Activated naive CD8-positive, alpha-beta T cell treated with anti-CD3 and anti-CD28 coated beads, Interleukin-2, amount 10 ng/mL, durations not matched to agents 7 days and 5 days (primary cell): ENCODE results near the gene SIPA1. TPM values are rescaled to one million over a fixed set of nuclear protein-coding genes. Genes with fewer than 3 reads are reported as not detected.

Source experiments
- ATAC-seq: fragments of 150-1000 bp; cut with Tn5 transposase; one replicate; pipeline ENCODE4 v1.10.0; 2021; ENCODE audit warnings: low read depth, moderate library complexity
- POLR2A ChIA-PET: fragments of 350-600 bp; sonication (Branson Sonifier 250); formaldehyde crosslinking; loops from one replicate; lab custom pipeline; 2021; ENCODE audit warnings: antibody characterized with exemption; lab: Charles Lee
- DNase-seq: peaks from one replicate; pipeline ENCODE4 v3.0.0; 2021
- H3K27ac Mint-ChIP-seq: one replicate; pipeline ENCODE4 v1.8.0; 2022; ENCODE audit warnings: mild to moderate bottlenecking, mixed read lengths
- H3K27me3 Mint-ChIP-seq: one replicate; pipeline ENCODE4 v1.8.0; 2022; ENCODE audit warnings: mild to moderate bottlenecking, moderate library complexity, mixed read lengths
- H3K36me3 Mint-ChIP-seq: one replicate; pipeline ENCODE4 v1.8.0; 2021; ENCODE audit warnings: mild to moderate bottlenecking, mixed read lengths
- H3K4me1 Mint-ChIP-seq: one replicate; pipeline ENCODE4 v1.8.0; 2021; ENCODE audit warnings: mixed read lengths
- H3K4me3 Mint-ChIP-seq: one replicate; pipeline ENCODE4 v1.8.0; 2022; ENCODE audit warnings: mild to moderate bottlenecking, moderate library complexity, mixed read lengths
- H3K9me3 Mint-ChIP-seq: one replicate; pipeline ENCODE4 v1.8.0; 2021; ENCODE audit warnings: mixed read lengths
- total RNA-seq, 2 experiments: library from RNA; stranded (reverse); gene quantifications; one replicate each; pipeline ENCODE4 v1.2.3, GENCODE V29; 2021

SIPA1 gene
- total RNA-seq, 2 experiments from 2014 or later, result 245 to 266 TPM

- H3K4me1 Mint-ChIP-seq, result peaks cover 28% of the 10 kb centered on the region
- DNase-seq, result no peak
- peak overlapping the region; percentile 96 for H3K4me3 Mint-ChIP-seq
- peaks cover 11% of the 10 kb centered on the region for H3K36me3 Mint-ChIP-seq
- no peaks in the 10 kb centered on the region for H3K27me3 Mint-ChIP-seq
- POLR2A ChIA-PET, result interaction anchor here (0.5 to 2.8 kb wide), 10 partner anchors 9 to 247 kb away, joined by 3 to 13 read pairs (median 4); partner anchors contain the start of genes RELA and ZNRD2
- no peak for ATAC-seq
- H3K9me3 Mint-ChIP-seq, result no peaks in the 10 kb centered on the region
- H3K27ac Mint-ChIP-seq, result peak overlapping the region; percentile 90
Measured at GRCh38 chr11:65612691-65613090, 25.2 kb upstream of the SIPA1 start.

- no peak for ATAC-seq
- H3K4me3 Mint-ChIP-seq, result peak overlapping the region; percentile 96
- POLR2A ChIA-PET, result interaction anchor here (0.5 to 4.6 kb wide), 13 partner anchors 9 to 246 kb away, joined by 3 to 25 read pairs (median 5); partner anchors contain the start of genes FAM89B, RELA and ZNRD2
- H3K4me1 Mint-ChIP-seq, result peaks cover 28% of the 10 kb centered on the region
- no peak for DNase-seq
- H3K27me3 Mint-ChIP-seq, result no peaks in the 10 kb centered on the region
- H3K9me3 Mint-ChIP-seq, result no peaks in the 10 kb centered on the region
- H3K36me3 Mint-ChIP-seq, result peaks cover 11% of the 10 kb centered on the region
- peak overlapping the region; percentile 96 for H3K27ac Mint-ChIP-seq
Measured at GRCh38 chr11:65613091-65613928, 24.6 kb upstream of the SIPA1 start.

- DNase-seq (peak; percentile 97), ATAC-seq (peak; percentile 85)
- Mint-ChIP-seq H3K4me3 (peak within 1 kb of the TSS; percentile 97), H3K27ac (peak within 1 kb of the TSS; percentile 96), H3K27me3 (no peaks in the 10 kb centered on the region), H3K36me3 (peaks cover 12% of the 10 kb centered on the region), H3K9me3 (no peaks in the 10 kb centered on the region), H3K4me1 (peaks cover 22% of the 10 kb centered on the region)
- POLR2A ChIA-PET, result interaction anchor here (0.5 to 4.6 kb wide), 32 partner anchors 10 to 1786 kb away, joined by 3 to 36 read pairs (median 5); partner anchors contain the start of genes BANF1, CCDC85B, EHBP1L1 and EIF1AD
Measured at GRCh38 chr11:65615229-65615949, 22.5 kb upstream of the SIPA1 start, which contains the start of gene PCNX3. Gene PCNX3 (plus strand): TSS chr11:65615776. CDS start chr11:65616312, 536 bp downstream.

GRCh38 chr11:65615950-65616574 is 21.8 kb upstream of the SIPA1 start:
- POLR2A ChIA-PET, result interaction anchor here (0.7 to 4.6 kb wide), 22 partner anchors 9 to 436 kb away, joined by 3 to 36 read pairs (median 6); partner anchors contain the start of genes BANF1, CCDC85B, EHBP1L1 and EIF1AD
- Mint-ChIP-seq H3K4me1 (peaks cover 21% of the 10 kb centered on the region), H3K9me3 (no peaks in the 10 kb centered on the region), H3K4me3 (peak overlapping the region; percentile 97), H3K36me3 (peaks cover 13% of the 10 kb centered on the region), H3K27me3 (no peaks in the 10 kb centered on the region), H3K27ac (peak overlapping the region; percentile 96)
- no peak for ATAC-seq
- no peak for DNase-seq

- POLR2A ChIA-PET, result interaction anchor here (0.7 to 4.6 kb wide), 9 partner anchors 9 to 242 kb away, joined by 3 to 25 read pairs (median 4); partner anchors contain the start of genes EHBP1L1, FAM89B and SIPA1
- DNase-seq, result no peak
- no peaks in the 10 kb centered on the region for H3K27me3 Mint-ChIP-seq
Measured at GRCh38 chr11:65616575-65617001, 21.3 kb upstream of the SIPA1 start.

GRCh38 chr11:65617136-65617850 is 20.6 kb upstream of the SIPA1 start:
- Mint-ChIP-seq H3K4me1 (peaks cover 18% of the 10 kb centered on the region), H3K4me3 (peak overlapping the region; percentile 97), H3K9me3 (no peaks in the 10 kb centered on the region), H3K27me3 (no peaks in the 10 kb centered on the region), H3K36me3 (peaks cover 17% of the 10 kb centered on the region), H3K27ac (peak overlapping the region; percentile 94)
- ATAC-seq, result no peak
- DNase-seq, result no peak
- POLR2A ChIA-PET, result interaction anchor here (0.8 to 4.6 kb wide), 10 partner anchors 8 to 241 kb away, joined by 3 to 25 read pairs (median 4); partner anchors contain the start of genes EHBP1L1, FAM89B and SIPA1

More at GRCh38 chr11:65616575-65617001, 21.3 kb upstream of the SIPA1 start:
- Mint-ChIP-seq H3K9me3 (no peaks in the 10 kb centered on the region), H3K4me3 (peak overlapping the region; percentile 97), H3K4me1 (peaks cover 20% of the 10 kb centered on the region), H3K27ac (peak overlapping the region; percentile 94), H3K36me3 (peaks cover 15% of the 10 kb centered on the region)
- ATAC-seq, result no peak

- DNase-seq (no peak), ATAC-seq (no peak)
- POLR2A ChIA-PET, result interaction anchor here (0.8 to 4.6 kb wide), 5 partner anchors 14 to 41 kb away, joined by 3 to 25 read pairs (median 3); partner anchors contain the start of gene SIPA1
- Mint-ChIP-seq H3K9me3 (no peaks in the 10 kb centered on the region), H3K27ac (no peak overlapping the region), H3K4me3 (no peak overlapping the region), H3K27me3 (no peaks in the 10 kb centered on the region), H3K36me3 (peaks cover 17% of the 10 kb centered on the region), H3K4me1 (peaks cover 17% of the 10 kb centered on the region)
Measured at GRCh38 chr11:65617990-65618751, 19.7 kb upstream of the SIPA1 start.

- DNase-seq, result no peak
- Mint-ChIP-seq H3K9me3 (no peaks in the 10 kb centered on the region), H3K4me3 (no peak overlapping the region), H3K27ac (no peak overlapping the region), H3K36me3 (peaks cover 17% of the 10 kb centered on the region), H3K4me1 (peaks cover 17% of the 10 kb centered on the region), H3K27me3 (no peaks in the 10 kb centered on the region)
- ATAC-seq, result no peak
- POLR2A ChIA-PET, result interaction anchor here (1.4 kb wide), 1 partner anchor 19 kb away, joined by 3 read pairs; the partner anchor contains the start of gene SIPA1
Measured at GRCh38 chr11:65618763-65619162, 19.1 kb upstream of the SIPA1 start.

- ATAC-seq, result no peak
- no peak for DNase-seq
- H3K27me3 Mint-ChIP-seq, result no peaks in the 10 kb centered on the region
Measured at GRCh38 chr11:65619281-65619928, 18.5 kb upstream of the SIPA1 start.

GRCh38 chr11:65620666-65621065 is 17.2 kb upstream of the SIPA1 start:
- Mint-ChIP-seq H3K4me1 (peaks cover 17% of the 10 kb centered on the region), H3K27ac (no peak overlapping the region), H3K27me3 (no peaks in the 10 kb centered on the region), H3K9me3 (no peaks in the 10 kb centered on the region), H3K36me3 (peaks cover 17% of the 10 kb centered on the region), H3K4me3 (no peak overlapping the region)
- POLR2A ChIA-PET, result no interaction called here
- DNase-seq (no peak), ATAC-seq (no peak)

More at GRCh38 chr11:65619281-65619928, 18.5 kb upstream of the SIPA1 start:
- Mint-ChIP-seq H3K4me1 (peaks cover 17% of the 10 kb centered on the region), H3K27ac (no peak overlapping the region), H3K4me3 (no peak overlapping the region), H3K9me3 (no peaks in the 10 kb centered on the region), H3K36me3 (peaks cover 17% of the 10 kb centered on the region)
- POLR2A ChIA-PET, result interaction anchor here (1.4 kb wide), 1 partner anchor 18 kb away, joined by 3 read pairs; the partner anchor contains the start of gene SIPA1

GRCh38 chr11:65621460-65621859 is 16.4 kb upstream of the SIPA1 start:
- Mint-ChIP-seq H3K4me1 (peaks cover 16% of the 10 kb centered on the region), H3K36me3 (peaks cover 16% of the 10 kb centered on the region), H3K9me3 (no peaks in the 10 kb centered on the region), H3K27me3 (no peaks in the 10 kb centered on the region), H3K4me3 (no peak overlapping the region), H3K27ac (no peak overlapping the region)
- ATAC-seq (no peak), DNase-seq (no peak)
- POLR2A ChIA-PET, result no interaction called here
